WTC11 (cell line): ENCODE results near the gene DOCK1. TPM values are rescaled to one million over a fixed set of nuclear protein-coding genes. Genes with fewer than 3 reads are reported as not detected.

ENCODE experiments used
- ATAC-seq: fragments of 200-7000 bp; cut with Tn5 transposase; 2 replicates; pipeline ENCODE4 v1.10.0; 2021; ENCODE audit warnings: mild to moderate bottlenecking, moderate library complexity
- CTCF ChIA-PET: fragments of 300-600 bp; sonication (Branson Sonifier 250); formaldehyde crosslinking; loops from one replicate; lab custom pipeline; 2021; ENCODE audit warnings: antibody characterized with exemption; lab: Charles Lee
- POLR2A ChIA-PET: fragments of 350-600 bp; sonication (Branson Sonifier 250); formaldehyde crosslinking; loops from one replicate; lab custom pipeline; 2021; ENCODE audit warnings: antibody characterized with exemption; lab: Charles Lee
- DNase-seq: peaks from one replicate; pipeline ENCODE4 v3.0.0; 2021; ENCODE audit warnings: low spot score
- H3K27ac Mint-ChIP-seq: 2 replicates; pipeline ENCODE4 v1.8.0; 2021; ENCODE audit warnings: mixed read lengths
- H3K27me3 Mint-ChIP-seq: 2 replicates; pipeline ENCODE4 v1.8.0; 2021; ENCODE audit warnings: low read depth, mild to moderate bottlenecking, moderate library complexity, mixed read lengths
- H3K36me3 Mint-ChIP-seq: 2 replicates; pipeline ENCODE4 v1.8.0; 2021; ENCODE audit warnings: mixed read lengths
- H3K4me1 Mint-ChIP-seq: 2 replicates; pipeline ENCODE4 v1.8.0; 2022; ENCODE audit warnings: mixed read lengths
- H3K4me3 Mint-ChIP-seq: 2 replicates; pipeline ENCODE4 v1.8.0; 2021; ENCODE audit warnings: mild to moderate bottlenecking, moderate library complexity, mixed read lengths
- H3K9me3 Mint-ChIP-seq: 2 replicates; pipeline ENCODE4 v1.8.0; 2021; ENCODE audit warnings: mixed read lengths
- CREB1 ChIP-seq: sonication (generic); formaldehyde crosslinking; IDR thresholded peaks from 2 replicates; pipeline ENCODE4 v1.8.0; 2023; ENCODE audit warnings: mild to moderate bottlenecking, missing genetic modification reagents
- CREM ChIP-seq: sonication (generic); formaldehyde crosslinking; IDR thresholded peaks from 2 replicates; pipeline ENCODE4 v1.8.1; 2022; ENCODE audit warnings: mild to moderate bottlenecking, missing genetic modification reagents, moderate library complexity
- ETV6 ChIP-seq: sonication (generic); formaldehyde crosslinking; IDR thresholded peaks from 2 replicates; pipeline ENCODE4 v1.8.1; 2022; ENCODE audit warnings: mild to moderate bottlenecking, missing genetic modification reagents
- FOXK1 ChIP-seq: sonication (generic); formaldehyde crosslinking; IDR thresholded peaks from 2 replicates; pipeline ENCODE4 v1.8.0; 2022; ENCODE audit warnings: mild to moderate bottlenecking, moderate library complexity, missing genetic modification reagents
- MXD4 ChIP-seq: fragments of 250-450 bp; sonication (Bioruptor Pico); IDR thresholded peaks from 2 replicates; pipeline ENCODE4 v1.8.0; 2021; ENCODE audit warnings: mild to moderate bottlenecking, moderate library complexity, borderline replicate concordance
- MYBL2 ChIP-seq: sonication (generic); formaldehyde crosslinking; IDR thresholded peaks from 2 replicates; pipeline ENCODE4 v1.8.1; 2023; ENCODE audit warnings: mild to moderate bottlenecking, moderate library complexity, missing genetic modification reagents
- NFATC4 ChIP-seq: fragments of 250-450 bp; sonication (Bioruptor Pico); IDR thresholded peaks from 2 replicates; pipeline ENCODE4 v1.9.0; 2021; ENCODE audit warnings: mild to moderate bottlenecking
- NR1H2 ChIP-seq: sonication (generic); formaldehyde crosslinking; IDR thresholded peaks from 2 replicates; pipeline ENCODE4 v1.9.0; 2021; ENCODE audit warnings: mild to moderate bottlenecking, moderate library complexity, missing genetic modification reagents
- NR3C1 ChIP-seq: sonication (generic); formaldehyde crosslinking; conservative IDR thresholded peaks from 2 replicates; pipeline ENCODE4 v1.8.1; 2023; ENCODE audit warnings: low read depth, mild to moderate bottlenecking, missing genetic modification reagents
- OVOL2 ChIP-seq: fragments of 250-450 bp; sonication (Bioruptor Pico); IDR thresholded peaks from 2 replicates; pipeline ENCODE4 v1.9.0; 2021; ENCODE audit warnings: mild to moderate bottlenecking, borderline replicate concordance
- RELA ChIP-seq: sonication (generic); formaldehyde crosslinking; IDR thresholded peaks from 2 replicates; pipeline ENCODE4 v1.8.1; 2022; ENCODE audit warnings: missing genetic modification reagents, mild to moderate bottlenecking, borderline replicate concordance
- RORB ChIP-seq: fragments of 250-450 bp; sonication (Bioruptor Pico); IDR thresholded peaks from 2 replicates; pipeline ENCODE4 v1.9.0; 2021; ENCODE audit warnings: mild to moderate bottlenecking
- ZNF121 ChIP-seq: sonication (generic); formaldehyde crosslinking; IDR thresholded peaks from 2 replicates; pipeline ENCODE4 v1.8.0; 2023; ENCODE audit warnings: missing genetic modification reagents
- ZNF263 ChIP-seq: sonication (generic); formaldehyde crosslinking; IDR thresholded peaks from 2 replicates; pipeline ENCODE4 v1.8.1; 2022; ENCODE audit warnings: low read depth, mild to moderate bottlenecking, moderate library complexity, missing genetic modification reagents
- ZNF396 ChIP-seq: fragments of 250-450 bp; sonication (Bioruptor Pico); IDR thresholded peaks from 2 replicates; pipeline ENCODE4 v1.8.0; 2021; ENCODE audit warnings: mild to moderate bottlenecking, moderate library complexity, borderline replicate concordance
- total RNA-seq: library from RNA; stranded (reverse); gene quantifications from 3 replicates; pipeline ENCODE4 v1.2.3, GENCODE V29; 2021
- TF ChIP-seq, protein P1 (sequence below): sonication (generic); formaldehyde crosslinking; IDR thresholded peaks from 2 replicates; pipeline ENCODE4 v1.8.1; 2023; ENCODE audit warnings: mild to moderate bottlenecking, missing genetic modification reagents, borderline replicate concordance
- TF ChIP-seq, protein P2 (sequence below): sonication (generic); formaldehyde crosslinking; IDR thresholded peaks from 2 replicates; pipeline ENCODE4 v1.8.0; 2023; ENCODE audit warnings: missing genetic modification reagents
- TF ChIP-seq, protein P3 (sequence below): sonication (generic); formaldehyde crosslinking; IDR thresholded peaks from 2 replicates; pipeline ENCODE4 v1.8.0; 2023; ENCODE audit warnings: mild to moderate bottlenecking, missing genetic modification reagents
- TF ChIP-seq, protein P4 (sequence below): fragments of 250-450 bp; sonication (Bioruptor Pico); IDR thresholded peaks from 2 replicates; pipeline ENCODE4 v1.9.0; 2021; ENCODE audit warnings: mild to moderate bottlenecking
- TF ChIP-seq, protein P5 (sequence below): sonication (generic); formaldehyde crosslinking; IDR thresholded peaks from 2 replicates; pipeline ENCODE4 v1.8.1; 2023; ENCODE audit warnings: mild to moderate bottlenecking, moderate library complexity, missing genetic modification reagents
- TF ChIP-seq, protein P6 (sequence below): sonication (generic); formaldehyde crosslinking; IDR thresholded peaks from 2 replicates; pipeline ENCODE4 v1.8.1; 2023; ENCODE audit warnings: mild to moderate bottlenecking, missing genetic modification reagents, moderate library complexity
- TF ChIP-seq, protein P7 (sequence below): sonication (generic); formaldehyde crosslinking; IDR thresholded peaks from 2 replicates; pipeline ENCODE4 v1.8.0; 2022; ENCODE audit warnings: mild to moderate bottlenecking, missing genetic modification reagents

Gene DOCK1
- total RNA-seq, 1 experiment from 2014 or later = 52.1 TPM

DNA sequence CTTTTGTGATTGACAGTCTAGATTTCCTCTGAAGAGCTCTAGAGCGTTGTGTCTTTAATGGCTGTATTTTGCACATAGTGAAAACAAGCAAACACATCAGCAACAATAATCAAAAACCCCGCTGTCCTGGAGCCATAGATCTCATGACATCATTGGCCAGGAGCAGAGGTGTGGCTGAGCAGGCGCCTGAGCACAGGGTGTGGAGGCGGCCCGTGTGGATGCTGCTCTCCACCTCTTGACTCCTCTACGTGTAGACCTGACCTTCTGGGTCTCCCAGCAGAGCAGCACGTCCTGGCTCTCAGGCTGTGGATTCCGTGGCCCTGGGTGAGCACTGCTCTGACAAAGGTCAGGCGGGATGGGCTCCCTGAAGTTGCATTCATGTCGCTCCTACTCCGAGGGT lies 354.1 kb downstream of the DOCK1 start (continued):
- TF ChIP-seq, protein P1, sequence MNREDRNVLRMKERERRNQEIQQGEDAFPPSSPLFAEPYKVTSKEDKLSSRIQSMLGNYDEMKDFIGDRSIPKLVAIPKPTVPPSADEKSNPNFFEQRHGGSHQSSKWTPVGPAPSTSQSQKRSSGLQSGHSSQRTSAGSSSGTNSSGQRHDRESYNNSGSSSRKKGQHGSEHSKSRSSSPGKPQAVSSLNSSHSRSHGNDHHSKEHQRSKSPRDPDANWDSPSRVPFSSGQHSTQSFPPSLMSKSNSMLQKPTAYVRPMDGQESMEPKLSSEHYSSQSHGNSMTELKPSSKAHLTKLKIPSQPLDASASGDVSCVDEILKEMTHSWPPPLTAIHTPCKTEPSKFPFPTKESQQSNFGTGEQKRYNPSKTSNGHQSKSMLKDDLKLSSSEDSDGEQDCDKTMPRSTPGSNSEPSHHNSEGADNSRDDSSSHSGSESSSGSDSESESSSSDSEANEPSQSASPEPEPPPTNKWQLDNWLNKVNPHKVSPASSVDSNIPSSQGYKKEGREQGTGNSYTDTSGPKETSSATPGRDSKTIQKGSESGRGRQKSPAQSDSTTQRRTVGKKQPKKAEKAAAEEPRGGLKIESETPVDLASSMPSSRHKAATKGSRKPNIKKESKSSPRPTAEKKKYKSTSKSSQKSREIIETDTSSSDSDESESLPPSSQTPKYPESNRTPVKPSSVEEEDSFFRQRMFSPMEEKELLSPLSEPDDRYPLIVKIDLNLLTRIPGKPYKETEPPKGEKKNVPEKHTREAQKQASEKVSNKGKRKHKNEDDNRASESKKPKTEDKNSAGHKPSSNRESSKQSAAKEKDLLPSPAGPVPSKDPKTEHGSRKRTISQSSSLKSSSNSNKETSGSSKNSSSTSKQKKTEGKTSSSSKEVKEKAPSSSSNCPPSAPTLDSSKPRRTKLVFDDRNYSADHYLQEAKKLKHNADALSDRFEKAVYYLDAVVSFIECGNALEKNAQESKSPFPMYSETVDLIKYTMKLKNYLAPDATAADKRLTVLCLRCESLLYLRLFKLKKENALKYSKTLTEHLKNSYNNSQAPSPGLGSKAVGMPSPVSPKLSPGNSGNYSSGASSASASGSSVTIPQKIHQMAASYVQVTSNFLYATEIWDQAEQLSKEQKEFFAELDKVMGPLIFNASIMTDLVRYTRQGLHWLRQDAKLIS (CRISPR knock-in tag) = no peak
- TF ChIP-seq, protein P2, sequence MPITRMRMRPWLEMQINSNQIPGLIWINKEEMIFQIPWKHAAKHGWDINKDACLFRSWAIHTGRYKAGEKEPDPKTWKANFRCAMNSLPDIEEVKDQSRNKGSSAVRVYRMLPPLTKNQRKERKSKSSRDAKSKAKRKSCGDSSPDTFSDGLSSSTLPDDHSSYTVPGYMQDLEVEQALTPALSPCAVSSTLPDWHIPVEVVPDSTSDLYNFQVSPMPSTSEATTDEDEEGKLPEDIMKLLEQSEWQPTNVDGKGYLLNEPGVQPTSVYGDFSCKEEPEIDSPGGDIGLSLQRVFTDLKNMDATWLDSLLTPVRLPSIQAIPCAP (CRISPR knock-in tag) = no peak
- TF ChIP-seq RELA (no peak), ZNF121 (CRISPR knock-in tag) (no peak), ZNF263 (no peak), ZNF396 (no peak), MXD4 (CRISPR knock-in tag) (no peak)
- TF ChIP-seq, protein P3, sequence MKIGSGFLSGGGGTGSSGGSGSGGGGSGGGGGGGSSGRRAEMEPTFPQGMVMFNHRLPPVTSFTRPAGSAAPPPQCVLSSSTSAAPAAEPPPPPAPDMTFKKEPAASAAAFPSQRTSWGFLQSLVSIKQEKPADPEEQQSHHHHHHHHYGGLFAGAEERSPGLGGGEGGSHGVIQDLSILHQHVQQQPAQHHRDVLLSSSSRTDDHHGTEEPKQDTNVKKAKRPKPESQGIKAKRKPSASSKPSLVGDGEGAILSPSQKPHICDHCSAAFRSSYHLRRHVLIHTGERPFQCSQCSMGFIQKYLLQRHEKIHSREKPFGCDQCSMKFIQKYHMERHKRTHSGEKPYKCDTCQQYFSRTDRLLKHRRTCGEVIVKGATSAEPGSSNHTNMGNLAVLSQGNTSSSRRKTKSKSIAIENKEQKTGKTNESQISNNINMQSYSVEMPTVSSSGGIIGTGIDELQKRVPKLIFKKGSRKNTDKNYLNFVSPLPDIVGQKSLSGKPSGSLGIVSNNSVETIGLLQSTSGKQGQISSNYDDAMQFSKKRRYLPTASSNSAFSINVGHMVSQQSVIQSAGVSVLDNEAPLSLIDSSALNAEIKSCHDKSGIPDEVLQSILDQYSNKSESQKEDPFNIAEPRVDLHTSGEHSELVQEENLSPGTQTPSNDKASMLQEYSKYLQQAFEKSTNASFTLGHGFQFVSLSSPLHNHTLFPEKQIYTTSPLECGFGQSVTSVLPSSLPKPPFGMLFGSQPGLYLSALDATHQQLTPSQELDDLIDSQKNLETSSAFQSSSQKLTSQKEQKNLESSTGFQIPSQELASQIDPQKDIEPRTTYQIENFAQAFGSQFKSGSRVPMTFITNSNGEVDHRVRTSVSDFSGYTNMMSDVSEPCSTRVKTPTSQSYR (CRISPR knock-in tag) = no peak
- TF ChIP-seq, protein P4, sequence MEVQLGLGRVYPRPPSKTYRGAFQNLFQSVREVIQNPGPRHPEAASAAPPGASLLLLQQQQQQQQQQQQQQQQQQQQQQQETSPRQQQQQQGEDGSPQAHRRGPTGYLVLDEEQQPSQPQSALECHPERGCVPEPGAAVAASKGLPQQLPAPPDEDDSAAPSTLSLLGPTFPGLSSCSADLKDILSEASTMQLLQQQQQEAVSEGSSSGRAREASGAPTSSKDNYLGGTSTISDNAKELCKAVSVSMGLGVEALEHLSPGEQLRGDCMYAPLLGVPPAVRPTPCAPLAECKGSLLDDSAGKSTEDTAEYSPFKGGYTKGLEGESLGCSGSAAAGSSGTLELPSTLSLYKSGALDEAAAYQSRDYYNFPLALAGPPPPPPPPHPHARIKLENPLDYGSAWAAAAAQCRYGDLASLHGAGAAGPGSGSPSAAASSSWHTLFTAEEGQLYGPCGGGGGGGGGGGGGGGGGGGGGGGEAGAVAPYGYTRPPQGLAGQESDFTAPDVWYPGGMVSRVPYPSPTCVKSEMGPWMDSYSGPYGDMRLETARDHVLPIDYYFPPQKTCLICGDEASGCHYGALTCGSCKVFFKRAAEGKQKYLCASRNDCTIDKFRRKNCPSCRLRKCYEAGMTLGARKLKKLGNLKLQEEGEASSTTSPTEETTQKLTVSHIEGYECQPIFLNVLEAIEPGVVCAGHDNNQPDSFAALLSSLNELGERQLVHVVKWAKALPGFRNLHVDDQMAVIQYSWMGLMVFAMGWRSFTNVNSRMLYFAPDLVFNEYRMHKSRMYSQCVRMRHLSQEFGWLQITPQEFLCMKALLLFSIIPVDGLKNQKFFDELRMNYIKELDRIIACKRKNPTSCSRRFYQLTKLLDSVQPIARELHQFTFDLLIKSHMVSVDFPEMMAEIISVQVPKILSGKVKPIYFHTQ (CRISPR knock-in tag) = no peak
- TF ChIP-seq, all 79 proteins: peak for 0

DNA sequence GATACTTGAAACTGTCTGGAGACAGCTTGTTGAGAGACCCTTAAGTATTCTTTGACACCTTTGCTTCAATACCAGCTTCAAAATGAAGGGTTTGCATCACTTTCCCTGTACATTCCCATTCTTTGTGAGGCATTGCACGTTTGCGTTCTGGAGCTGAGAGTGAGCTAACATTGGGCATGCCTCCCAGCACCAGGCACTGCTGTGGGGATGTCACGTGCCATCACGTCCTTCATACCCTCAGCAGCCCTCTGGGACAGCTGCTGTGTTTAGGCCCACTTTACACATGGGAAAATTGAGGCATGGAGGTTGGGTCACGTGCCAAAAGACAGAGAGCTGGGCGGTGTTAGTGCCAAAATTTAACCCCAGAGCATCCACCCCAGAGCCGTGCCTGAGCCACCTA lies 357.4 kb downstream of the DOCK1 start:
- TF ChIP-seq CREM (CRISPR knock-in tag) (no peak), RORB (no peak), MYBL2 (CRISPR knock-in tag) (no peak), FOXK1 (CRISPR knock-in tag) (no peak), ETV6 (CRISPR knock-in tag) (no peak), NR1H2 (CRISPR knock-in tag) (no peak), NR3C1 (no peak), OVOL2 (CRISPR knock-in tag) (no peak), NFATC4 (CRISPR knock-in tag) (no peak), CREB1 (CRISPR knock-in tag) (no peak)
- TF ChIP-seq, protein P5, sequence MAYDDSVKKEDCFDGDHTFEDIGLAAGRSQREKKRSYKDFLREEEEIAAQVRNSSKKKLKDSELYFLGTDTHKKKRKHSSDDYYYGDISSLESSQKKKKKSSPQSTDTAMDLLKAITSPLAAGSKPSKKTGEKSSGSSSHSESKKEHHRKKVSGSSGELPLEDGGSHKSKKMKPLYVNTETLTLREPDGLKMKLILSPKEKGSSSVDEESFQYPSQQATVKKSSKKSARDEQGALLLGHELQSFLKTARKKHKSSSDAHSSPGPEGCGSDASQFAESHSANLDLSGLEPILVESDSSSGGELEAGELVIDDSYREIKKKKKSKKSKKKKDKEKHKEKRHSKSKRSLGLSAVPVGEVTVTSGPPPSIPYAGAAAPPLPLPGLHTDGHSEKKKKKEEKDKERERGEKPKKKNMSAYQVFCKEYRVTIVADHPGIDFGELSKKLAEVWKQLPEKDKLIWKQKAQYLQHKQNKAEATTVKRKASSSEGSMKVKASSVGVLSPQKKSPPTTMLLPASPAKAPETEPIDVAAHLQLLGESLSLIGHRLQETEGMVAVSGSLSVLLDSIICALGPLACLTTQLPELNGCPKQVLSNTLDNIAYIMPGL (CRISPR knock-in tag) = no peak
- TF ChIP-seq, protein P6, sequence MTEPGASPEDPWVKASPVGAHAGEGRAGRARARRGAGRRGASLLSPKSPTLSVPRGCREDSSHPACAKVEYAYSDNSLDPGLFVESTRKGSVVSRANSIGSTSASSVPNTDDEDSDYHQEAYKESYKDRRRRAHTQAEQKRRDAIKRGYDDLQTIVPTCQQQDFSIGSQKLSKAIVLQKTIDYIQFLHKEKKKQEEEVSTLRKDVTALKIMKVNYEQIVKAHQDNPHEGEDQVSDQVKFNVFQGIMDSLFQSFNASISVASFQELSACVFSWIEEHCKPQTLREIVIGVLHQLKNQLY (CRISPR knock-in tag) = no peak
- TF ChIP-seq, protein P7, sequence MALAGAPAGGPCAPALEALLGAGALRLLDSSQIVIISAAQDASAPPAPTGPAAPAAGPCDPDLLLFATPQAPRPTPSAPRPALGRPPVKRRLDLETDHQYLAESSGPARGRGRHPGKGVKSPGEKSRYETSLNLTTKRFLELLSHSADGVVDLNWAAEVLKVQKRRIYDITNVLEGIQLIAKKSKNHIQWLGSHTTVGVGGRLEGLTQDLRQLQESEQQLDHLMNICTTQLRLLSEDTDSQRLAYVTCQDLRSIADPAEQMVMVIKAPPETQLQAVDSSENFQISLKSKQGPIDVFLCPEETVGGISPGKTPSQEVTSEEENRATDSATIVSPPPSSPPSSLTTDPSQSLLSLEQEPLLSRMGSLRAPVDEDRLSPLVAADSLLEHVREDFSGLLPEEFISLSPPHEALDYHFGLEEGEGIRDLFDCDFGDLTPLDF = no peak
- Mint-ChIP-seq H3K4me3 (no peak overlapping the region), H3K27ac (no peak overlapping the region), H3K4me1 (peaks cover 9% of the 10 kb centered on the region), H3K36me3 (peaks cover 31% of the 10 kb centered on the region), H3K27me3 (no peaks in the 10 kb centered on the region), H3K9me3 (peaks cover 18% of the 10 kb centered on the region)
- DNase-seq (no peak), ATAC-seq (no peak)
- CTCF ChIA-PET = interaction anchor here (1.3 kb wide), 1 partner anchor 19 kb away, joined by 4 read pairs; no protein-coding TSS in a partner anchor
- POLR2A ChIA-PET = no interaction called here
